ENCODE data around the gene POC1B. TPM values are rescaled to one million over a fixed set of nuclear protein-coding genes. Genes with fewer than 3 reads are reported as not detected.
A peak's percentile ranks its signal among the peaks of the same experiment; 100 is the strongest.

POC1B gene
- total RNA-seq, 1 experiment from 2014 or later = 14.1 TPM

GRCh38 chr12:89472508-89472907 is 53.3 kb downstream of the POC1B start:
- Mint-ChIP-seq H3K4me1 (ENCODE audit: low read depth, unreplicated experiment) (no peaks in the 10 kb centered on the region), H3K27me3 (ENCODE audit: insufficient read depth, unreplicated experiment) (no peaks in the 10 kb centered on the region), H3K9me3 (ENCODE audit: unreplicated experiment) (no peaks in the 10 kb centered on the region), H3K36me3 (ENCODE audit: insufficient read depth, unreplicated experiment) (no peaks in the 10 kb centered on the region), H3K27ac (ENCODE audit: unreplicated experiment) (no peak overlapping the region), H3K4me3 (ENCODE audit: unreplicated experiment) (no peak overlapping the region)
- Histone ChIP-seq H3K4me3 (ENCODE audit: low read depth, low read length) (no peak overlapping the region), H3K4me1 (no peaks in the 10 kb centered on the region), H3K27me3 (replicated peaks; ENCODE audit: control insufficient read depth, insufficient read depth, low read length) (no peaks in the 10 kb centered on the region), H3K9me3 (no peaks in the 10 kb centered on the region), H3K36me3 (ENCODE audit: control insufficient read depth, insufficient read depth, low read length) (no peaks in the 10 kb centered on the region)
- intact Hi-C loops (cut with micrococcal nuclease; ENCODE audit: unreplicated experiment) = no loop called here
- no TSS peak for BruUV-seq (replicated peaks)
- CTCF ChIA-PET = no interaction called here
- TF ChIP-seq, protein P1, sequence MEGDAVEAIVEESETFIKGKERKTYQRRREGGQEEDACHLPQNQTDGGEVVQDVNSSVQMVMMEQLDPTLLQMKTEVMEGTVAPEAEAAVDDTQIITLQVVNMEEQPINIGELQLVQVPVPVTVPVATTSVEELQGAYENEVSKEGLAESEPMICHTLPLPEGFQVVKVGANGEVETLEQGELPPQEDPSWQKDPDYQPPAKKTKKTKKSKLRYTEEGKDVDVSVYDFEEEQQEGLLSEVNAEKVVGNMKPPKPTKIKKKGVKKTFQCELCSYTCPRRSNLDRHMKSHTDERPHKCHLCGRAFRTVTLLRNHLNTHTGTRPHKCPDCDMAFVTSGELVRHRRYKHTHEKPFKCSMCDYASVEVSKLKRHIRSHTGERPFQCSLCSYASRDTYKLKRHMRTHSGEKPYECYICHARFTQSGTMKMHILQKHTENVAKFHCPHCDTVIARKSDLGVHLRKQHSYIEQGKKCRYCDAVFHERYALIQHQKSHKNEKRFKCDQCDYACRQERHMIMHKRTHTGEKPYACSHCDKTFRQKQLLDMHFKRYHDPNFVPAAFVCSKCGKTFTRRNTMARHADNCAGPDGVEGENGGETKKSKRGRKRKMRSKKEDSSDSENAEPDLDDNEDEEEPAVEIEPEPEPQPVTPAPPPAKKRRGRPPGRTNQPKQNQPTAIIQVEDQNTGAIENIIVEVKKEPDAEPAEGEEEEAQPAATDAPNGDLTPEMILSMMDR (IDR thresholded peaks at IDR 0.05; ENCODE audit: insufficient read depth in 1 of 2, low read depth in 1 of 2, low read length in 1 of 2, severe bottlenecking in 1 of 2, unreplicated experiment in 1 of 2) = no peak
- no peak for DNase-seq
- POLR2A ChIA-PET = no interaction called here

DNA sequence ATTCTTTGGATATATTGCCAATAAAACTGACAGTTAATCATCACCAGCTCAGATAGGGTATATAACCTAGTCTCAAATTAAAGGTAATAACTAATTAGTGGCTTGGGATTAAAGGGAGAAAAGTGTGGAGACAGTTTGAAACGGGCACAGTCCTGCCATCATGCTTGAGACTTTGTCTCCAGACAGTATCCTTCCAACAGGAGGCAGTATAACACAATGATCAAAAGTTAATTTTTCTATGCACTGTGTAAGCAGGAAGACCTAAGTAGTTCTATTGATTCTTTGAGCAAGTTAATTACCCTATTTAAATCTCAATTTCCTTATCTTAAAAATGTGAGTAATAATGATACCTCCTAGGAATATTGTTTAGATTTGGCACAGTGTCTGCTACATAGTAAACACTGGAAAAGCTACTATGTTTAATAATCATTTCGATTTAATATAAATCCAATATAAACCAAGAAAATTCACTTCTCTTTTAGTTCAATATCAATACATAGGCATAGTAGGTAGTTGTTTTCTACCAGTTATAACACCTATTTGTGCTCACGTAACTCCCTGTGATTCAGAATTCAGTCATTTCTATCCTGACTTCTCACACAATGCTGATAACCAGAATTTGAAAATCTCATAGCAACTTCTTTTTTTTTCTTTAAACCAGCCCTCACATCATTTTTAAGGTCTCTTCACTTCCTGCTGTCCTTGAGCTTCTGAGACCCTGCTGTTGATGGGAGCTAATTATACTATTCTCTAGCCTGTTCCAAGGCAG is 54.9 kb downstream of the POC1B start:
- H3K27ac Mint-ChIP-seq (ENCODE audit: unreplicated experiment) = no peak overlapping the region
- no peak overlapping the region for H3K4me3 Mint-ChIP-seq (ENCODE audit: unreplicated experiment)
- no TSS peak for BruUV-seq (replicated peaks)
- ChIA-PET CTCF (interaction anchor here (0.6 to 0.7 kb wide), 2 partner anchors 229 to 344 kb away, joined by 4 read pairs; no protein-coding TSS in a partner anchor), POLR2A (no interaction called here)
- Histone ChIP-seq H3K9me3 (no peaks in the 10 kb centered on the region), H3K4me3 (ENCODE audit: low read depth, low read length) (no peak overlapping the region), H3K36me3 (ENCODE audit: control insufficient read depth, insufficient read depth, low read length) (no peaks in the 10 kb centered on the region), H3K4me1 (no peaks in the 10 kb centered on the region), H3K27me3 (replicated peaks; ENCODE audit: control insufficient read depth, insufficient read depth, low read length) (no peaks in the 10 kb centered on the region)
- TF ChIP-seq, protein P1 (IDR thresholded peaks at IDR 0.05; ENCODE audit: insufficient read depth in 1 of 2, low read depth in 1 of 2, low read length in 1 of 2, severe bottlenecking in 1 of 2, unreplicated experiment in 1 of 2) = peak; percentile 58 to 61
- DNase-seq = peak in 1 of 2 experiments; percentile 34
- no peaks in the 10 kb centered on the region for H3K4me1 Mint-ChIP-seq (ENCODE audit: low read depth, unreplicated experiment)
- no peaks in the 10 kb centered on the region for H3K27me3 Mint-ChIP-seq (ENCODE audit: insufficient read depth, unreplicated experiment)
- H3K9me3 Mint-ChIP-seq (ENCODE audit: unreplicated experiment) = no peaks in the 10 kb centered on the region
- intact Hi-C loops (cut with micrococcal nuclease; ENCODE audit: unreplicated experiment) = loop anchor here (1.0 kb wide), 2 partner anchors 53 to 58 kb away; partner anchors contain the start of gene GALNT4
- no peaks in the 10 kb centered on the region for H3K36me3 Mint-ChIP-seq (ENCODE audit: insufficient read depth, unreplicated experiment)

GRCh38 chr12:89469361-89469760 is 56.5 kb downstream of the POC1B start:
- no peaks in the 10 kb centered on the region for H3K36me3 ChIP-seq (ENCODE audit: control insufficient read depth, insufficient read depth, low read length)
- no peaks in the 10 kb centered on the region for H3K36me3 Mint-ChIP-seq (ENCODE audit: insufficient read depth, unreplicated experiment)
- BruUV-seq (replicated peaks) = no TSS peak
- no peaks in the 10 kb centered on the region for H3K9me3 Mint-ChIP-seq (ENCODE audit: unreplicated experiment)
- ChIA-PET CTCF (no interaction called here), POLR2A (no interaction called here)
- no peaks in the 10 kb centered on the region for H3K9me3 ChIP-seq
- H3K4me3 Mint-ChIP-seq (ENCODE audit: unreplicated experiment) = no peak overlapping the region
- no peak overlapping the region for H3K4me3 ChIP-seq (ENCODE audit: low read depth, low read length)
- H3K4me1 Mint-ChIP-seq (ENCODE audit: low read depth, unreplicated experiment) = no peaks in the 10 kb centered on the region
- no peaks in the 10 kb centered on the region for H3K27me3 ChIP-seq (replicated peaks; ENCODE audit: control insufficient read depth, insufficient read depth, low read length)
- no peaks in the 10 kb centered on the region for H3K4me1 ChIP-seq
- no peaks in the 10 kb centered on the region for H3K27me3 Mint-ChIP-seq (ENCODE audit: insufficient read depth, unreplicated experiment)
- TF ChIP-seq, protein P1 (IDR thresholded peaks at IDR 0.05; ENCODE audit: insufficient read depth in 1 of 2, low read depth in 1 of 2, low read length in 1 of 2, severe bottlenecking in 1 of 2, unreplicated experiment in 1 of 2) = no peak
- intact Hi-C loops (cut with micrococcal nuclease; ENCODE audit: unreplicated experiment) = loop anchor here (10.0 kb wide), 1 partner anchor 305 kb away; no protein-coding TSS in a partner anchor
- no peak for DNase-seq
- H3K27ac Mint-ChIP-seq (ENCODE audit: unreplicated experiment) = no peak overlapping the region

Data from Caco-2 (cell line).